Ishikawa (cell line): ENCODE data around the gene CELF2.

Experiments used
- CEBPB ChIP-seq: IDR thresholded peaks from 2 replicates; pipeline ENCODE4 v1.6.1; 2012
- CREB1 ChIP-seq: IDR thresholded peaks from 2 replicates; pipeline ENCODE4 v1.6.1; 2012; ENCODE audit warnings: low read depth
- EGR1 ChIP-seq: IDR thresholded peaks from 2 replicates; pipeline ENCODE4 v1.6.1; 2012
- EP300 ChIP-seq: IDR thresholded peaks from 2 replicates; pipeline ENCODE4 v1.6.1; 2012; ENCODE audit warnings: borderline replicate concordance
- FOXM1 ChIP-seq: IDR thresholded peaks from 2 replicates; pipeline ENCODE4 v1.6.1; 2012; ENCODE audit warnings: low read depth, borderline replicate concordance
- NFIC ChIP-seq: IDR thresholded peaks from 2 replicates; pipeline ENCODE4 v1.6.1; 2012
- RAD21 ChIP-seq: IDR thresholded peaks from 2 replicates; pipeline ENCODE4 v1.6.1; 2012; ENCODE audit warnings: low read depth
- REST ChIP-seq: IDR thresholded peaks from 2 replicates; pipeline ENCODE4 v1.6.1; 2012; ENCODE audit warnings: low read depth, mild to moderate bottlenecking
- TAF1 ChIP-seq: IDR thresholded peaks from 2 replicates; pipeline ENCODE4 v1.6.1; 2012; ENCODE audit warnings: low read depth, mild to moderate bottlenecking
- TCF12 ChIP-seq: IDR thresholded peaks from 2 replicates; pipeline ENCODE4 v1.6.1; 2012; ENCODE audit warnings: low read depth
- TEAD4 ChIP-seq: IDR thresholded peaks from 2 replicates; pipeline ENCODE4 v1.6.1; 2012
- ZBTB7A ChIP-seq: IDR thresholded peaks from 2 replicates; pipeline ENCODE4 v1.6.1; 2012; ENCODE audit warnings: low read depth
- TF ChIP-seq, protein P1 (sequence below): IDR thresholded peaks from 2 replicates; pipeline ENCODE4 v1.6.1; 2012
- TF ChIP-seq, protein P2 (sequence below): IDR thresholded peaks from 2 replicates; pipeline ENCODE4 v1.6.1; 2012

- TF ChIP-seq CREB1 (no peak), RAD21 (no peak), TAF1 (no peak), EGR1 (no peak), NFIC (no peak), ZBTB7A (no peak), FOXM1 (no peak), CEBPB (no peak), REST (no peak), TCF12 (no peak), TEAD4 (no peak), EP300 (no peak)
- TF ChIP-seq, protein P1, sequence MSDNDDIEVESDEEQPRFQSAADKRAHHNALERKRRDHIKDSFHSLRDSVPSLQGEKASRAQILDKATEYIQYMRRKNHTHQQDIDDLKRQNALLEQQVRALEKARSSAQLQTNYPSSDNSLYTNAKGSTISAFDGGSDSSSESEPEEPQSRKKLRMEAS, result no peak
- TF ChIP-seq, protein P2, sequence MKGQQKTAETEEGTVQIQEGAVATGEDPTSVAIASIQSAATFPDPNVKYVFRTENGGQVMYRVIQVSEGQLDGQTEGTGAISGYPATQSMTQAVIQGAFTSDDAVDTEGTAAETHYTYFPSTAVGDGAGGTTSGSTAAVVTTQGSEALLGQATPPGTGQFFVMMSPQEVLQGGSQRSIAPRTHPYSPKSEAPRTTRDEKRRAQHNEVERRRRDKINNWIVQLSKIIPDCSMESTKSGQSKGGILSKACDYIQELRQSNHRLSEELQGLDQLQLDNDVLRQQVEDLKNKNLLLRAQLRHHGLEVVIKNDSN, result no peak
These were observed 20.3 kb downstream of the CELF2 start for GRCh38 chr10:11037991-11038390.
